GM12878 (cell line): ENCODE data around the gene PIF1. TPM values are rescaled to one million over a fixed set of nuclear protein-coding genes. Genes with fewer than 3 reads are reported as not detected.

Experiments used
- CHD1 ChIP-seq: IDR thresholded peaks from 2 replicates; pipeline ENCODE4 v1.6.1; 2012; ENCODE audit warnings: low read depth, low read length, improper control_type of control experiment
- HDGF ChIP-seq: fragments of 450-650 bp; IDR thresholded peaks from 2 replicates; pipeline ENCODE4 v1.6.1; 2016; ENCODE audit warnings: antibody characterized with exemption
- NR2C1 ChIP-seq: fragments of 450-650 bp; IDR thresholded peaks from 2 replicates; pipeline ENCODE4 v1.6.1; 2017; ENCODE audit warnings: antibody characterized with exemption, mild to moderate bottlenecking, moderate library complexity
- RBBP5 ChIP-seq: fragments of 200-600 bp; sonication (generic); conservative IDR thresholded peaks from 2 replicates; pipeline ENCODE4 v1.6.1; 2016
- SIX5 ChIP-seq: IDR thresholded peaks from 2 replicates; pipeline ENCODE4 v1.6.1; 2011; ENCODE audit warnings: mild to moderate bottlenecking, low read depth, low read length, moderate library complexity; ENCODE audit not compliant: severe bottlenecking
- polyA plus RNA-seq, 11 experiments: library from polyadenylated mRNA; depleted of rRNA in 4 of 11; unstranded in 6 of 11; stranded (reverse) in 5 of 11; fragments of >200 nt; fragmentation: Nextera tagmentation in 4 of 11; fragmentation: Illumina TruSeq in 1 of 11; extraction: Ambion mirVana in 4 of 11; extraction: Trizol in 1 of 11; gene quantifications; 1 replicate in 1 of 11; 2 replicates in 10 of 11; pipeline versions ENCODE4 v1.2.1 to v1.2.3, GENCODE V29; 2011 to 2016; ENCODE audit warnings: inconsistent platforms in 2 of 11, missing spikeins in 2 of 11, low read depth in 1 of 11
- total RNA-seq, 4 experiments: library from RNA; depleted of rRNA in 3 of 4; stranded (reverse); fragments of >200 nt in 3 of 4; fragmentation: Illumina TruSeq in 1 of 4; extraction: Trizol in 1 of 4; gene quantifications; 2 replicates each; pipeline versions ENCODE4 v1.2.1 to v1.2.3, GENCODE V29; 2013 to 2021
- TF ChIP-seq, protein P1 (sequence below): fragments of 450-650 bp; IDR thresholded peaks from 2 replicates; pipeline ENCODE4 v1.6.1; 2016; ENCODE audit warnings: mild to moderate bottlenecking
- TF ChIP-seq, protein P2 (sequence below): fragments of 450-650 bp; formaldehyde crosslinking; IDR thresholded peaks from 2 replicates; pipeline ENCODE4 v1.4.0; 2022; ENCODE audit warnings: mild to moderate bottlenecking, moderate library complexity
- TF ChIP-seq, protein P3 (sequence below): fragments of 450-650 bp; formaldehyde crosslinking; IDR thresholded peaks from 2 replicates; pipeline ENCODE4 v1.5.0; 2022; ENCODE audit warnings: mild to moderate bottlenecking, missing genetic modification characterization

The PIF1 gene
- total and polyA plus RNA-seq, 10 of the 15 experiments (the other 5 are each of a cell fraction or from before 2014, with no cell fraction given) = 3.7 to 68.9 (median 31.1) TPM

DNA sequence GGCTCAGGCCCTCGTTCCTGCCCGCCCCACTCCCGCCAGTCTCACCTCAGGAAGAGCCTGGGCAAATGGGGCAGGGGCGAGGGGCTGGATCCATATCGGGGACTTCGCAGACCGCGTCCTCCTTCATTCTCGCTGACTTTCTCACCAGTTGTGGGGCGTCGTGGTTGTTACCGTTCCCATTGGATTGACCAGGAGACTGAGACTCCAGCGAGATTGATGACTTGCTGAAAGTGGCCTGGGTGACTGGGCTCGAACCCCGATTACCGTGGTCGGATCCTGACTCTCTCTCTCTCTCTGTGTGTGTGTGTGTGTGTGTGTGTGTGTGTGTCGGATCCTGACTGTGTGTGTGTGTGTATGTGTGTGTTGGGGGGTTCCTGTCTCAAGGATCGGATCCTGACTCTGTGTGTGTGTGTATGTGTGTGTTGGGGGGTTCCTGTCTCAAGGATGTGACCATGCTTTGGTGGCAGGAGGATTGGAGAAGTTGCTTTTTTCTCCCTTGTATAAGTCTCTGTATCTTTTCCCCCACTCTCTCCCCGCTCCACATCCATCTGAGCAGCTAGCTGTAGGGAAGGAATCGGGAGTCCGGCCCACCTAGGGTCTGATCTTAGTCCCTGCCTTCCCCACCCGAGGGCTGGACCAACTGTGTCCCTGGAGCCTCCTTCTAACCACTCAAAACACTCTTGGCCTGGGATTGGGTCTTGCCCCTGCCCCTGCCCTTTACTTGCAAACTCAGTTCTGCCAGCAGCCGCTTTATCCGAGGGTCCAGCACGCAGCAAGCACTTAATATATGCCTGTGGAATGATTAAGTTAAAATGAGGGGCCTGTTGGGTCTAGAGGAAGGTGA lies 16.9 kb upstream of the PIF1 start (continued):
- TF ChIP-seq, protein P1, sequence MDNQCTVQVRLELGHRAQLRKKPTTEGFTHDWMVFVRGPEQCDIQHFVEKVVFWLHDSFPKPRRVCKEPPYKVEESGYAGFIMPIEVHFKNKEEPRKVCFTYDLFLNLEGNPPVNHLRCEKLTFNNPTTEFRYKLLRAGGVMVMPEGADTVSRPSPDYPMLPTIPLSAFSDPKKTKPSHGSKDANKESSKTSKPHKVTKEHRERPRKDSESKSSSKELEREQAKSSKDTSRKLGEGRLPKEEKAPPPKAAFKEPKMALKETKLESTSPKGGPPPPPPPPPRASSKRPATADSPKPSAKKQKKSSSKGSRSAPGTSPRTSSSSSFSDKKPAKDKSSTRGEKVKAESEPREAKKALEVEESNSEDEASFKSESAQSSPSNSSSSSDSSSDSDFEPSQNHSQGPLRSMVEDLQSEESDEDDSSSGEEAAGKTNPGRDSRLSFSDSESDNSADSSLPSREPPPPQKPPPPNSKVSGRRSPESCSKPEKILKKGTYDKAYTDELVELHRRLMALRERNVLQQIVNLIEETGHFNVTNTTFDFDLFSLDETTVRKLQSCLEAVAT = peak; percentile 84
- TF ChIP-seq HDGF (peak; percentile 95; the same call in 1 of the 2 replicates), SIX5 (no peak), RBBP5 (no peak), NR2C1 (no peak), CHD1 (0 out of 2 replicates have a peak, but pooled peaks have one; percentile 41)
- TF ChIP-seq, protein P2, sequence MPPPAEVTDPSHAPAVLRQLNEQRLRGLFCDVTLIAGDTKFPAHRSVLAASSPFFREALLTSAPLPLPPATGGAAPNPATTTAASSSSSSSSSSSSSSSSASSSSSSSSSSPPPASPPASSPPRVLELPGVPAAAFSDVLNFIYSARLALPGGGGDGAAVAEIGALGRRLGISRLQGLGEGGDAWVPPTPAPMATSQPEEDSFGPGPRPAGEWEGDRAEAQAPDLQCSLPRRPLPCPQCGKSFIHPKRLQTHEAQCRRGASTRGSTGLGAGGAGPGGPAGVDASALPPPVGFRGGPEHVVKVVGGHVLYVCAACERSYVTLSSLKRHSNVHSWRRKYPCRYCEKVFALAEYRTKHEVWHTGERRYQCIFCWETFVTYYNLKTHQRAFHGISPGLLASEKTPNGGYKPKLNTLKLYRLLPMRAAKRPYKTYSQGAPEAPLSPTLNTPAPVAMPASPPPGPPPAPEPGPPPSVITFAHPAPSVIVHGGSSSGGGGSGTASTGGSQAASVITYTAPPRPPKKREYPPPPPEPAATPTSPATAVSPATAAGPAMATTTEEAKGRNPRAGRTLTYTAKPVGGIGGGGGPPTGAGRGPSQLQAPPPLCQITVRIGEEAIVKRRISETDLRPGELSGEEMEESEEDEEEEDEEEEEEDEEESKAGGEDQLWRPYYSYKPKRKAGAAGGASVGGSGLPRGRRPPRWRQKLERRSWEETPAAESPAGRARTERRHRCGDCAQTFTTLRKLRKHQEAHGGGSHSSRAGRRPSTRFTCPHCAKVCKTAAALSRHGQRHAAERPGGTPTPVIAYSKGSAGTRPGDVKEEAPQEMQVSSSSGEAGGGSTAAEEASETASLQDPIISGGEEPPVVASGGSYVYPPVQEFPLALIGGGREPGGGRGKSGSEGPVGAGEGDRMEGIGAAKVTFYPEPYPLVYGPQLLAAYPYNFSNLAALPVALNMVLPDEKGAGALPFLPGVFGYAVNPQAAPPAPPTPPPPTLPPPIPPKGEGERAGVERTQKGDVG (CRISPR knock-in tag) = no peak
- TF ChIP-seq, protein P3, sequence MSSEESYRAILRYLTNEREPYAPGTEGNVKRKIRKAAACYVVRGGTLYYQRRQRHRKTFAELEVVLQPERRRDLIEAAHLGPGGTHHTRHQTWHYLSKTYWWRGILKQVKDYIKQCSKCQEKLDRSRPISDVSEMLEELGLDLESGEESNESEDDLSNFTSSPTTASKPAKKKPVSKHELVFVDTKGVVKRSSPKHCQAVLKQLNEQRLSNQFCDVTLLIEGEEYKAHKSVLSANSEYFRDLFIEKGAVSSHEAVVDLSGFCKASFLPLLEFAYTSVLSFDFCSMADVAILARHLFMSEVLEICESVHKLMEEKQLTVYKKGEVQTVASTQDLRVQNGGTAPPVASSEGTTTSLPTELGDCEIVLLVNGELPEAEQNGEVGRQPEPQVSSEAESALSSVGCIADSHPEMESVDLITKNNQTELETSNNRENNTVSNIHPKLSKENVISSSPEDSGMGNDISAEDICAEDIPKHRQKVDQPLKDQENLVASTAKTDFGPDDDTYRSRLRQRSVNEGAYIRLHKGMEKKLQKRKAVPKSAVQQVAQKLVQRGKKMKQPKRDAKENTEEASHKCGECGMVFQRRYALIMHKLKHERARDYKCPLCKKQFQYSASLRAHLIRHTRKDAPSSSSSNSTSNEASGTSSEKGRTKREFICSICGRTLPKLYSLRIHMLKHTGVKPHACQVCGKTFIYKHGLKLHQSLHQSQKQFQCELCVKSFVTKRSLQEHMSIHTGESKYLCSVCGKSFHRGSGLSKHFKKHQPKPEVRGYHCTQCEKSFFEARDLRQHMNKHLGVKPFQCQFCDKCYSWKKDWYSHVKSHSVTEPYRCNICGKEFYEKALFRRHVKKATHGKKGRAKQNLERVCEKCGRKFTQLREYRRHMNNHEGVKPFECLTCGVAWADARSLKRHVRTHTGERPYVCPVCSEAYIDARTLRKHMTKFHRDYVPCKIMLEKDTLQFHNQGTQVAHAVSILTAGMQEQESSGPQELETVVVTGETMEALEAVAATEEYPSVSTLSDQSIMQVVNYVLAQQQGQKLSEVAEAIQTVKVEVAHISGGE = 0 out of 2 replicates have a peak, but pooled peaks have one; percentile 1
